Pancreas (tissue), 10 donors: ENCODE data around the gene ETFB. TPM values are rescaled to one million over a fixed set of nuclear protein-coding genes. Genes with fewer than 3 reads are reported as not detected.

Experiments used
- ATAC-seq, 4 donors: fragments of 200-7000 bp; cut with Tn5 transposase; one replicate each; pipeline versions ENCODE4 v1.8.0 to v1.9.1; 2020; ENCODE audit warnings: mild to moderate bottlenecking in 4 of 4, moderate library complexity in 4 of 4
- DNase-seq, 6 donors: peaks; one replicate each; pipeline ENCODE4 v3.0.0-alpha.2; 2020
- FAIRE-seq: peaks from 2 replicates; lab custom pipeline; 2012; peaks lifted over from hg19 to GRCh38; lab: Jason Lieb, UNC
- H3K27ac ChIP-seq, 4 donors: fragments of 200-600 bp; sonication (generic); 1 replicate in 3 of 4; 2 replicates in 1 of 4; pipeline versions ENCODE4 v1.5.0 to v1.8.0; 2020
- H3K27me3 ChIP-seq, 4 donors: fragments of 200-600 bp; one replicate each; pipeline ENCODE4 v1.8.0; 2021
- H3K36me3 ChIP-seq, 3 donors: fragments of 200-600 bp; sonication (generic) in 1 of 3; one replicate each; pipeline versions ENCODE4 v1.5.0 to v1.8.0; 2020 to 2021
- H3K4me1 ChIP-seq, 3 donors: fragments of 200-600 bp; one replicate each; pipeline ENCODE4 v1.8.0; 2021
- H3K4me3 ChIP-seq, 4 donors: fragments of 200-600 bp; sonication (generic) in 2 of 4; one replicate each; pipeline versions ENCODE4 v1.5.0 to v1.8.0; 2020 to 2021
- H3K9me3 ChIP-seq, 4 donors: fragments of 200-600 bp; one replicate each; pipeline ENCODE4 v1.8.0; 2021
- WGBS, 2 donors: extraction: QIAGEN DNeasy Blood & Tissue Kit; methylation state at CpG; one replicate each; pipeline ENCODE4 v1.1.7; 2013; 5-methylcytosine and 5-hydroxymethylcytosine counted together
- intact Hi-C, 3 donors: fragments of 100-400 bp; cut with DNase I; formaldehyde crosslinking; loops; one replicate each; pipeline versions ENCODE4 v1.11.1 to v1.14.2; 2022
- polyA plus RNA-seq, 2 donors: library from polyadenylated mRNA; stranded (reverse); fragments of 200-250 nt; gene quantifications; one replicate each; pipeline ENCODE4 v1.2.3, GENCODE V29; 2013
- total RNA-seq, 6 donors: library from RNA; stranded (reverse); fragmentation: NEBNext Ultra II Directional in 4 of 6; extraction: Animal tissue kit (Norgen Biotek cat#: 25700) in 4 of 6; gene quantifications; one replicate each; pipeline versions ENCODE4 v1.2.1 to v1.2.4, GENCODE V29; 2021 to 2023
- TF ChIP-seq, protein P1 (sequence below), 4 donors: fragments of 200-600 bp; sonication (generic) in 3 of 4; IDR thresholded peaks; one replicate each; pipeline versions ENCODE4 v1.5.0 to v1.8.0; 2021; ENCODE audit warnings: antibody characterized with exemption in 4 of 4
- donor health status: healthy with polysubstance abuse.
- donor health status: DM: no; HTN: no; CAD: no; lungs with moderate emphysema.
- donor health status: DM: no; HTN: no; CAD: no.
- donor health status: control.
- donor health status: control.
- donor health status: Bipolar disorder and iron deficiency.
- donor health status: DM: yes; HTN: yes; CAD: no.
- donor health status: DM: no; HTN: no; CAD: no.
- donor health status: DM: no; HTN: no; CAD: no.
- donor health status: DM: yes; HTN: yes; CAD: no.

Gene ETFB
- total and polyA plus RNA-seq, 8 donors: 34.0 to 77.4 (median 47.6) TPM

- no peak overlapping the region for H3K27ac ChIP-seq
- DNase-seq: no peak
These were observed 23.3 kb downstream of the ETFB start for GRCh38 chr19:51342631-51343569.

DNA sequence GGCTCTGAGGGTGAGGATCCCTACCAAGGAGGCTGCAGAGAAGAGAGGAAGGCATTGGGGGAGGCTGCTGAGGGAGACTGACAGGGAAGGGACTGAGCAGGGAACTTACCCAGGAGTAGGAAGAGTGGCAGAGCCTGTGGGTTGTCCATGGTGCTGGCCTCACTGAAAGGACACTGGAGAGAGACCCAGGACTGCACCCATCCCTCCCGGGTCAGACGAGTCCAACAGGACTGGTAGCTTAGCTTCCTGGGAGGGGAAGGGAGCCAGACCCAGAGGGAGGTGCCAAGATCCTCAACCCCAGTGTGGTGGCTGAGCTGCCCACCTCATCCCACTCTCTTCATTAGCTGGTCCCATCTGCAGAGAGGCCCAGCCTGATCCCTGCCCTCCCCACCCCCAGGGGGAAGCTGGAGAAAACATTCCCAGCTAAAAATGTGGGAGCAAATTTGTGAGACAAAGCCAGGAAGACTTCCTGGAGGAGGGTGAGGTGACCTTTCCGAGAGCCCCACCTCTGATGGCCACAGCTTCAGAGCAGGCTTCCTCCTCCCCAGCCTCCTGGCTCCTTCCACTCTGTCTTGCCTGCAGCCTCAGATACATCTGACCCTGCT lies 24.1 kb downstream of the ETFB start, which contains the start of gene VSIG10L:
Gene VSIG10L, minus strand, starts transcription at position 164 of the 605 bp plus-strand sequence. Its CDS starts 15 bp downstream, at position 149.
- ATAC-seq: no peak
- no peak for DNase-seq
- Histone ChIP-seq H3K9me3 (no peaks in the 10 kb centered on the region), H3K4me3 (no peak within 1 kb of the TSS), H3K4me1 (peaks cover 0 to 5% (median 5%) of the 10 kb centered on the region in 3 donors), H3K27me3 (no peaks in the 10 kb centered on the region), H3K36me3 (no peaks in the 10 kb centered on the region), H3K27ac (no peak within 1 kb of the TSS)
- TF ChIP-seq, protein P1, sequence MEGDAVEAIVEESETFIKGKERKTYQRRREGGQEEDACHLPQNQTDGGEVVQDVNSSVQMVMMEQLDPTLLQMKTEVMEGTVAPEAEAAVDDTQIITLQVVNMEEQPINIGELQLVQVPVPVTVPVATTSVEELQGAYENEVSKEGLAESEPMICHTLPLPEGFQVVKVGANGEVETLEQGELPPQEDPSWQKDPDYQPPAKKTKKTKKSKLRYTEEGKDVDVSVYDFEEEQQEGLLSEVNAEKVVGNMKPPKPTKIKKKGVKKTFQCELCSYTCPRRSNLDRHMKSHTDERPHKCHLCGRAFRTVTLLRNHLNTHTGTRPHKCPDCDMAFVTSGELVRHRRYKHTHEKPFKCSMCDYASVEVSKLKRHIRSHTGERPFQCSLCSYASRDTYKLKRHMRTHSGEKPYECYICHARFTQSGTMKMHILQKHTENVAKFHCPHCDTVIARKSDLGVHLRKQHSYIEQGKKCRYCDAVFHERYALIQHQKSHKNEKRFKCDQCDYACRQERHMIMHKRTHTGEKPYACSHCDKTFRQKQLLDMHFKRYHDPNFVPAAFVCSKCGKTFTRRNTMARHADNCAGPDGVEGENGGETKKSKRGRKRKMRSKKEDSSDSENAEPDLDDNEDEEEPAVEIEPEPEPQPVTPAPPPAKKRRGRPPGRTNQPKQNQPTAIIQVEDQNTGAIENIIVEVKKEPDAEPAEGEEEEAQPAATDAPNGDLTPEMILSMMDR (IDR thresholded peaks at IDR 0.05): no peak
- WGBS, 2 donors: 22 to 39% methylated on average over 2 to 3 of the region's 3 CpGs
- FAIRE-seq: no peak
- intact Hi-C loops: no loop called here

More at GRCh38 chr19:51342631-51343569, 23.3 kb downstream of the ETFB start:
- H3K4me3 ChIP-seq: no peak overlapping the region
- H3K9me3 ChIP-seq: no peaks in the 10 kb centered on the region
- no peaks in the 10 kb centered on the region for H3K36me3 ChIP-seq
- H3K27me3 ChIP-seq: no peaks in the 10 kb centered on the region
- TF ChIP-seq, protein P1 (IDR thresholded peaks at IDR 0.05): no peak
- no peak for ATAC-seq
- no peak for FAIRE-seq
- WGBS, 2 donors: 42 to 45% methylated on average over 9 of the region's 9 CpGs
- H3K4me1 ChIP-seq: peaks cover 0 to 5% (median 5%) of the 10 kb centered on the region in 3 donors
- intact Hi-C loops: no loop called here

GRCh38 chr19:51341066-51341465 lies 25.1 kb downstream of the ETFB start:
- H3K4me3 ChIP-seq: no peak overlapping the region
- no peaks in the 10 kb centered on the region for H3K27me3 ChIP-seq
- peaks cover 0 to 5% (median 5%) of the 10 kb centered on the region in 3 donors for H3K4me1 ChIP-seq
- intact Hi-C loops: no loop called here
- ATAC-seq (no peak), DNase-seq (peak in 1 of 6 donors; percentile 32), FAIRE-seq (no peak)
- TF ChIP-seq, protein P1 (IDR thresholded peaks at IDR 0.05): no peak
- WGBS, 2 donors: 82 to 88% methylated on average over 18 of the region's 18 CpGs
- H3K36me3 ChIP-seq: no peaks in the 10 kb centered on the region
- no peaks in the 10 kb centered on the region for H3K9me3 ChIP-seq
- H3K27ac ChIP-seq: no peak overlapping the region

DNA sequence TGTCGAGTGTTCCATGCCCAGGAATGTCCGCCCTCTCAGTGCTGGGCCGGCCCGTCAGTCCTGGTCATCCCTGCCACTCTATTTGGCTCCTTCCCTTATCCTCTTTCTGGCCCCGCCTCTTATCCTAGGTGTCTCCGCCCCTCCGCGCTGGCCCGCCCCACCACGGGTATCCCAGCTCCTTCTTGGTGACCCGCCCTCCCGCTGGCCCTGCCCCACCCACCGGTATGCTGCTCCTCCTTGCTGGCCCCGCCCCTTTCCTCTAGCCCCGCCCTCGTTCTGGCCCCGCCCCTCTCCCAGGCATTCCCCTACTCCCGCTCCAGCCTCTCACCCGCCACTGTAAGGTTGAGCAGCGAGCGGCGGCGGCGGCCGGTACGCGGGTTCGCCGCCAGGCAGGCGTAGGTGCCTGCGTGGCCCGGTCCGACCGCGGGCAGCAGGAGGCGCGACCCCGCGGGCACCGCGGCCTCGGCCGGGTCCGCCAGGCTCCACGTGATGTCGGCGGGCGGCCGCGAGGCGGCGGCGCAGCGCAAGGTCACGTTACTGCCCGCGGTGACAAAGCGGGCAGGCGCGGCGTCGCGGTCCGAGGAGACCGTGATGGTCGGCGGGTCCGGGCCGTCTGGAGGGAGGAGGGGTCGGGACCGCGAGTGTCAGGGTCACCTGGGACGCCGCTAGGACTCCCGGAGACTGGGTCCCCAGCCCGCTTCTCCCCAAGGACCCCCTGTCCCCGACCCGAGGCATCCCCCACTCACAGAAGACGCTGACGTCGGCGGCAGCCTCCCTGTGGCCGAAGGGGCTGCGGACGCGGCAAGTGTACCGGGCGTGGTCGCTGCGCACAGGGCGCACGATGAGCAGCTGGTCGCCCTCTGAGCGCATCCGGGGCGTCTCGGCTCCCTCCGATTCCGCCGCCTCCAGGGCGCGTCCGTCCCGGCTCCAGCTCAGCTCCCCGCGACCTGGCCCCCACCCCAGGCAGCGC lies 26.2 kb downstream of the ETFB start:
- no peaks in the 10 kb centered on the region for H3K9me3 ChIP-seq
- peak overlapping the region in 1 of 4 donors; percentile 15 for H3K27ac ChIP-seq
- H3K4me3 ChIP-seq: peak overlapping the region; percentile 27 to 79 (median 52)
- DNase-seq (peak; percentile 95 to 98 (median 97)), FAIRE-seq (no peak), ATAC-seq (peak; percentile 93 to 97 (median 95))
- no peaks in the 10 kb centered on the region for H3K36me3 ChIP-seq
- 4 to 5% methylated on average over 75 to 107 of the region's 107 CpGs for WGBS, 2 donors
- H3K27me3 ChIP-seq: no peaks in the 10 kb centered on the region
- peaks cover 0 to 5% (median 5%) of the 10 kb centered on the region in 3 donors for H3K4me1 ChIP-seq
- intact Hi-C loops: loop anchor here in 1 of 3 donors (10.0 kb wide), 1 partner anchor 85 kb away; no protein-coding TSS in a partner anchor
- TF ChIP-seq, protein P1 (IDR thresholded peaks at IDR 0.05): no peak
